Activated CD8-positive, alpha-beta memory T cell treated with anti-CD3 and anti-CD28 coated beads for 24 hours (primary cell): ENCODE measurements around the gene CPT1C.

Source experiments
- DNase-seq: peaks from one replicate; pipeline ENCODE4 v3.0.0-alpha.2; 2020

Gene CPT1C

DNA sequence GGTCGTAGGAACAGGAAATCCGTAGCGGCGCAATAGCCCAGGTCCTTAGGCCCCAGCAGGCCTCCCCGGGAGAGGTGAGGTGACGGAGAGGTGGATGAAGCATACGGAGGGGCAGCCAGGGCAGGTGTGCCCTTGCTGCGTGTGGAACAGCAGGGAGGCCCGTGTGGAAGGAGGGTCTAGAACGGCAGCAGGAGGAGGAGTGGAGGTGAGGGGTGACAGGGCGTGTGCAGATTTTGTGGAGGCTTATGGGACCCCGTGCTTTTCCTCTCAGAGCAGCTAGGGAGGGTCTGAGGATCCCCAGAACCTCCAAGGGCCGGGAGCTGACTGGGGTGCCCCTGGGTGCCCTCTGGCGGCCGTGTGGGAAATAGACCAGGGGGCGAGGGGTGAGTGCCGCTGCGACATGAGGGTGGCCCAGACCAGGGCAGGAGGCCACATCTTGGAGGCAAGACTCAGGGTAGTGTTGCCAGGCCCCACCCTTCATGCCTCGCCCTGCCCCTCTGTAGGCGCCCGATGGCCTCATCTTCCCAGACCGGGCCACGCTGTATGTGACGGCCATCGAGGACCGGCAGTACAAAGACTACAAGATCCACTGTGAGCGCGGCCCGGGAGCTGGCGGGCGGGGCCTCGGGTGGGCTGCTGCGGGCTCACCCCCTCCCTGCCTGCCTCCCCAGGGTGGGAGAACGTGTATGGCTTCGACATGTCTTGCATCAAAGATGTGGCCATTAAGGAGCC is 6.5 kb upstream of the CPT1C start:
- peak; percentile 62 for DNase-seq

DNA sequence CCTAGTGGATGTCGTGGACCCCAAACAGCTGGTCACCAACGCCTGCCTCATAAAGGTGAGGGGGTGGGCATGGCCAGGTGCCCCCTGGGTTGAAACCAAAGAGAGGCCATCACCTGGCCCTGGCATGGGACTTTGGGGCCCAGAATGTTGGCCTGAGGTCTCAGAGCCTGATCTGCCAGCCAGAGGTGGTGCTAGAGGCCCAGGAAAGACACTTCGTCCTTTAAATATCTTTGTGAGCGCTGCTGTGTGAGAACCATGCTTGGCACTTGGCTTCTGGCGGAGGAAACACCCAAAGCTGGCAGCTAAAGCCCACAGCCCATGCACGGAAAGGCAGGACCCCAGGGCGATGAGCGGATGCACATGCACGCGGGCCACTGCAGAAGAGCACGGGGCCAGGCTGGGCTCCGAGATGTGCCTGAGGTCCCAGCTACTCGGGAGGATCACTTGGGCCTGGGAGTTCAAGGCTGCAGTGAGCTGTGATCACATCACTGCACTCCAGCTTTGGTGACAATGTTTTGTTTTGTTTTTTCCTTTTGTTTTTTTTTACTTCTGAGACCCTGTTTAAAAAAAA is 5.8 kb upstream of the CPT1C start:
- no peak for DNase-seq

DNA sequence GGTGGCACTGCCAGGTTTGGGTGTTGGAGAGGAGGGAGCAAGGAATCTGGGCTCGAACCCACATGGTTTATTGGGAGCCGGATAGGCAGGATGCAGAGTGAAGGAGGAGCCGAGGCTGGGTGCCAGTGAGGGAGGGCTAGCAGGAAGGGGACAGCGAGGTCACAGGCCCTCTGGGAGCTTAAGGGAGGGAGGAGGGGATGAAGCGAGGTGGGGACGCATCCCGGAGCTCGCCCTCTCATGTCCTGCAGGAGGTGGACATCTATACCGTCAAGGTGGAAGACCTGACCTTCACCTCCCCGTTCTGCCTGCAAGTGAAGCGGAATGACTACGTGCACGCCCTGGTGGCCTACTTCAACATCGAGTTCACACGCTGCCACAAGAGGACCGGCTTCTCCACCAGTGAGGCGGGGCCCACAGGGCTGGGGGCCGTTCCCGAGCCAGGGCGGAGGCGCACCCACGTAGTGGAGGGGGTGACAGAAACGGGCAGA is 5.0 kb upstream of the CPT1C start:
- no peak for DNase-seq

- no peak for DNase-seq
These were observed 4.3 kb upstream of the CPT1C start for GRCh38 chr19:49686503-49687088.

GRCh38 chr19:49687150-49687549 is 3.8 kb upstream of the CPT1C start:
- DNase-seq = no peak

DNA sequence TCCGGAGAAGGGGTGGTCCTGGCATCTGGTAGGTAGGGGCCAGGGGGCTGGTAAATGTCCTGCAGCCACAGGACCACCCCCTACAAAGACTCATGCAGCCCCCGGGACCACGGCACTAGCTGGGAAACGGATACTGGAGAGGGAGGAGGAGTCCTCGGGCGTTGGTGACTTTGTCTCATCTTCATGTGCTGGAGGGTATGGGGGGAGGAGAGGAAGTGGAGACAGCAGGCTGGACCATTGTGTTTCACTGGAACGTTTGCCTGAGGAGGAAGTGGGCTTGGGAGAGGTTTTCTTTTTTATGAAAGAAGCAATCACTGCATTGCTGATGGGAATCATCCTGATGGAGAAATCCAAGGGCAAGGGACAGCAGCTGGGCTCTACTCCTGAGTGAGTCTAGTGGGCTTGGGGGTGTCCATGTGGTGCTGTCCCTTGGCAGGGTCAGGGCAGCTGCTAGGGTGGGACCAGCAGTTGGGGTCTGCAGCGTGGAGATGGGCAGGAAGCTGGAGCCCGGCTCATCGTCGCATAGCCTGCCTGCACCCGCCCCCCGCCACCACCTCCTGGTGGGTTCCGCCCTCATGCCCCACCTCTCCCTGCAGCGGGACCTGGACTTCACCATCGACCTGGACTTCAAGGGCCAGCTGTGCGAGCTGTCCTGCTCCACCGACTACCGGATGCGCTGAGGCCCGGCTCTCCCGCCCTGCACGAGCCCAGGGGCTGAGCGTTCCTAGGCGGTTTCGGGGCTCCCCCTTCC is 3.2 kb upstream of the CPT1C start:
- no peak for DNase-seq

DNA sequence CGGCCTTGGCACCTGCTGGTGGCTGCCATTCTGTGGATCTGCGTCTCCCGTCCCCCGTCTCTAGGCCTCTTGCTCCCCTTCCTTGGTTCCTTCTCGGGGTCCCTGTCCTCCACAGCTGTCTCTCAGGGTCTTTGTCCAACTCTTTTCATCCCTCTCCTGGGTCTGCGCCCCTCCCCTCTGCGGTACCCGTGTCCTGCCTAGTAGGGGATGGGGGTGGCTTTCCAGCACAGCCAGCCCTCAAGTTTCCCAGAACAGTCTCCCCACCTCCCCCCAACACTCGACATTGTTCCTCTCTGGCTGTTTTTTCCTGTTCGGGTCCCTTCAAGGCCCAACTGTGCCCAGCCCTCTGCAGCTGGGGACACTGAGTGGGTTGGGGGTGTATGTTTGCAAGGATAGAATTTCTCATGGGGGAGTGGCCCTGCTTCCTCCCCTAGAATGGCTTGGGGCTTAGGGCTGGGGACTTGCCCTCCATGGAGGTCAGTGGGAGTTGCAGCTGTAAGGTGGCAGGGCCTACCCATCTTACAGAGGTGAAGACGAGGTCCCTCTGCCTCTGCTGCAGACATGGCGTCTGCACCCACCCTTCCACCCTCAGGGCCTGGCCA is 2.3 kb upstream of the CPT1C start:
- DNase-seq = peak; percentile 60

GRCh38 chr19:49689133-49690078 is 1.5 kb upstream of the CPT1C start, which contains the start of gene ADM5:
Gene ADM5 (plus strand): TSS chr19:49689594. CDS start chr19:49689838, 244 bp downstream.
- DNase-seq = peak; percentile 80

DNA sequence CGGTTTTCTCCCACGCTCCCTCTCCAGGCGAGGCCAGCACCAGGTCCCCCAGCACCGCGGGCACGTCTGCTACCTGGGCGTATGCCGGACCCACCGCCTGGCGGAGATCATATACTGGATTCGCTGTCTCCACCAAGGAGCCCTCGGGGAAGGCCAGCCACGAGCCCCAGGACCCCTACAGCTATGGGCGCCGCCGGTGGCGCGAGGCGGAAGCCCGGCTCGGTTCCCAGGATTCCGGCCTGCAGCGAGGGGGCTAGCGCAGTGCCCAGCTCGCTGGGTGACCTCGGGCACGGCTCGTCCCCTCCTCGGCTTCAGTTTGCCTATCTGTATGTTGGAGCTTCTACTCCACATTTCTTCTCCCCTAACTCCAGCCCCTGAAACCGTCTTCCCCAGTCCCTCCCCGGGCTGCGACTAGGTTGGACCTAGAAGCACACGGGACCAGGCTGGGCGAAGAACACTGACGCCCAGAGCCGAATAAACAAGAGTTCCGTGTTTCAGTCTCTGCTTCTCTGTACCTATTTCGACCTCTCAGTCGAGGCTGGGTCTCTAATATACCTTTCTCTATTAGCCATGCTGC is 749 bp upstream of the CPT1C start:
- DNase-seq = no peak

- peak; percentile 75 for DNase-seq
These were observed 579 bp downstream of the CPT1C start for GRCh38 chr19:49691243-49692146.

DNA sequence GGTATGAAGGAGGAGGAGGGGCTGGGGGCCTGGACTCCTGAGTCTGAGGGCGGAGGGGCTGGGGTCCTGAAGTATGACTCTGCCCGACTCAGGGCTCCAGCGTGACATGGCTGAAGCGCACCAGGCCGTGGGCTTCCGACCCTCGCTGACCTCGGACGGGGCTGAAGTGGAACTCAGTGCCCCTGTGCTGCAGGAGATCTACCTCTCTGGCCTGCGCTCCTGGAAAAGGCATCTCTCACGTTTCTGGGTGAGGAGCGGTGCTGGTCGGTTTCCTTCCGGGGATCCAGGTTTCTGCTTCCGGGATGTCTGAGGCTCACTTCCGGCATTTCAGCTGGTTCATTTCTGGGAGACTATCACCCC is 1.2 kb downstream of the CPT1C start:
- DNase-seq = no peak

DNA sequence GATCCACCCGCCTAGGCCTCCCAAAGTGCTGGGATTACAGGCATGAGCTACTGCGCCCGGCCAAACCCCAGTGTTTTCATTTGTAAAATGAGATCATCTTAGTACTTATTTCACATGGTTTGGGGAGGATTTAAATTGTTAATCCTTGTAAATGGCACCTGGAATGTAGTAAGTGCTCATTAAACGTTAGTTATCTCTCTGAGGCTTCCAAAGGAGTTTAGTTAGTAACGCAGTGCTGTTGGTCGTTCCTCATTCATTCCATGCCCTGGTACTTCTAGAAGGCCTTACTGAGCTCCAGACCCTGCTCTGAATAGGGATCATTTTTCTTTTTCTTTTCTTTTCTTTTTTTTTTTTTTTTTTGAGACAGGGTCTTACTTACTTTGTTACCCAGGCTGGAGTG is 5.2 kb downstream of the CPT1C start:
- DNase-seq = no peak

DNA sequence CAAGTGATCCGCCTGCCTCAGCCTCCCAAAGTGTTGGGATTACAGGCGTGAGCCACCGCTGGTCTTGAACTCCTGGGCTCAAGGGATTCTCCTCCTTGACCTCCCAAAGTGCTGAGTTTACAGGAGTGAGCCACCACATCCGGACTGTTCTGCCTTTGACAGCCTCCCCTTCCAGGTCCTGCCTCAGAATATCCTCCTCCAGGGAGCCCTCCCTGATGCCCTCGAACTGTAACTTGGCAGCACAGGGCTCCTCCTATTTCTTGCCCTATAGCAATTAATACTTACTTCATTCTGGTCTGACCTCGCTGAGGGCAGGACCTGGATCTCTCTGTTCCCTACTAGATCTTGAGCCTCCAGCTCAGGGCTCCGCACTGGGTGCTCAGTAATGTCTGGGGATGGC is 5.9 kb downstream of the CPT1C start:
- DNase-seq = no peak

GRCh38 chr19:49699364-49699763 is 8.4 kb downstream of the CPT1C start:
- DNase-seq = no peak

- no peak for DNase-seq
These were observed 9.6 kb downstream of the CPT1C start for GRCh38 chr19:49700563-49700962.

- DNase-seq = no peak
These were observed 10.4 kb downstream of the CPT1C start for GRCh38 chr19:49701271-49701786.

DNA sequence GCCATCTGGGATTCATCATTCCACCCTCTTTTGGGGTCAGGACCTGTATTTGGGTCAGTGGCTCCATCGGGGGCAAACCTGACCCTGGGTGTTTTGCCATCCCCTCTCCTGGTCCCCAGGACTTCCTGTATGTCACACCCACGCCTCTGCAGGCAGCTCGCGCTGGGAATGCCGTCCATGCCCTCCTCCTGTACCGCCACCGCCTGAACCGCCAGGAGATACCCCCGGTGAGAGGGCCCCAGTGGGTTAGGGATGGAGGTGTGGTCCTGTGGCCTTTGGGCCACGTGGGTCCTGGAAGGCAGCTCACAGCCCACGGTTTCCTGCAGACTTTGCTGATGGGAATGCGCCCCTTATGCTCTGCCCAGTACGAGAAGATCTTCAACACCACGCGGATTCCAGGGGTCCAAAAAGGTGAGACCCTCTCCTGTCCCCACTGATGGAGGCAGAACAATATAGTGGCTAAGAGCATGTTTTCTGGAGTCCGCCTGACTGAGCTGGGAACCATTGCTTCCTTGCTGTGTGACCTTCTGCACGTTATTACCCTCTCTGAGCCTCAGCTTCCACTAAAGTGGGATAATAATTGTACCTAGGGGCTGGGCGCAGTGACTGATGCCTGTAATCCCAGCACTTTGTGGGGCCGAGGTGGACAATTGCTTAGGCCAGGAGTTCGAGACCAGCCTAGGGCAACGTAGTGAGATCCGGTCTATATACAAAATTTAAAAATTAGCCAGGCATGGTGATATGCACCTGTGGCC is 14.1 kb downstream of the CPT1C start:
- no peak for DNase-seq

DNA sequence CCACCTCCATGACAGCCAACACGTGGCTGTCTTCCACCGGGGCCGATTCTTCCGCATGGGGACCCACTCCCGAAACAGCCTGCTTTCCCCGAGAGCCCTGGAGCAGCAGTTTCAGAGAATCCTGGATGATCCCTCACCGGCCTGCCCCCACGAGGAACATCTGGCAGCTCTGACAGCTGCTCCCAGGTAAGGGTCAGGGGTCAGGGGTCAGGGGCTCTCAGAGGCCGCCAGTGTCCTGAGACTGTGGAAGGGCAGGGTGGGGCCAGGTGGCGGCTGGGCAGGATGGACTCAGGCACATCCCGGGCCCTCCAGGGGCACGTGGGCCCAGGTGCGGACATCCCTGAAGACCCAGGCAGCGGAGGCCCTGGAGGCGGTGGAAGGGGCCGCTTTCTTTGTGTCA is 15.0 kb downstream of the CPT1C start:
- DNase-seq = no peak

GRCh38 chr19:49710372-49710951 is 19.5 kb downstream of the CPT1C start:
- DNase-seq = no peak
